Gastroesophageal sphincter (tissue), 3 donors: ENCODE measurements around the gene TEX14.

Experiments used
- POLR2A ChIP-seq, 2 donors: fragments of 450-650 bp; IDR thresholded peaks; one replicate each; pipeline ENCODE4 v1.6.1; 2017; ENCODE audit warnings: antibody characterized with exemption in 2 of 2, mild to moderate bottlenecking in 2 of 2, moderate library complexity in 1 of 2
- POLR2AphosphoS5 ChIP-seq: sonication (generic); formaldehyde crosslinking; IDR thresholded peaks from one replicate; pipeline ENCODE4 v1.6.1; 2017; ENCODE audit warnings: antibody characterized with exemption
- TF ChIP-seq, protein P1 (sequence below), 4 experiments: fragments of 200-600 bp in 2 of 4; fragments of 450-650 bp in 2 of 4; sonication (generic) in 1 of 4; IDR thresholded peaks; one replicate each; pipeline ENCODE4 v1.5.1; 2017 to 2019; ENCODE audit warnings: antibody characterized with exemption in 4 of 4, mild to moderate bottlenecking in 2 of 4, moderate library complexity in 2 of 4

DNA sequence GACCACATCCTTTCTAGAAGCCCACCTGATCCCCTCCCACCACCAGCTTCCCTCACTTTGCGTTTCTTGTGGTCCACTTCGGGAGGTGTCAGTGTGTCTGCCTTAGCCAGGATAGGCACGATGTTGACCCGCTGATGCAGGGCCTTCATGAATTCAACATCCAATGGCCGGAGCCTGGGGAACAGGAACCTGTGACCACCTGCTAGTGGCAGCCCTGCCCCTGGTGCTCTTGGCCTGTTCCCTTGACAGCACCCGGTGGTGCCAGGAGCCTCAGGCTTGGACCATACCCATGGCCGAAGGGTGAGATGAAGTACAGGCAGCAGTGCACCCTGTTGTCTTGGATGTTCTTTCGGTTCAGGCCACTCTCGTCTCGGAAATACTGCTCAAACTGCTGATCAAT, 170.2 kb downstream of the TEX14 start:
- TF ChIP-seq, protein P1, sequence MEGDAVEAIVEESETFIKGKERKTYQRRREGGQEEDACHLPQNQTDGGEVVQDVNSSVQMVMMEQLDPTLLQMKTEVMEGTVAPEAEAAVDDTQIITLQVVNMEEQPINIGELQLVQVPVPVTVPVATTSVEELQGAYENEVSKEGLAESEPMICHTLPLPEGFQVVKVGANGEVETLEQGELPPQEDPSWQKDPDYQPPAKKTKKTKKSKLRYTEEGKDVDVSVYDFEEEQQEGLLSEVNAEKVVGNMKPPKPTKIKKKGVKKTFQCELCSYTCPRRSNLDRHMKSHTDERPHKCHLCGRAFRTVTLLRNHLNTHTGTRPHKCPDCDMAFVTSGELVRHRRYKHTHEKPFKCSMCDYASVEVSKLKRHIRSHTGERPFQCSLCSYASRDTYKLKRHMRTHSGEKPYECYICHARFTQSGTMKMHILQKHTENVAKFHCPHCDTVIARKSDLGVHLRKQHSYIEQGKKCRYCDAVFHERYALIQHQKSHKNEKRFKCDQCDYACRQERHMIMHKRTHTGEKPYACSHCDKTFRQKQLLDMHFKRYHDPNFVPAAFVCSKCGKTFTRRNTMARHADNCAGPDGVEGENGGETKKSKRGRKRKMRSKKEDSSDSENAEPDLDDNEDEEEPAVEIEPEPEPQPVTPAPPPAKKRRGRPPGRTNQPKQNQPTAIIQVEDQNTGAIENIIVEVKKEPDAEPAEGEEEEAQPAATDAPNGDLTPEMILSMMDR (IDR thresholded peaks at IDR 0.05) = no peak
- no peak for TF ChIP-seq POLR2AphosphoS5
- no peak for TF ChIP-seq POLR2A (IDR thresholded peaks at IDR 0.05)
